ENCODE results near the gene RALY.
"Not testable (repeated sequence)": the region's sequence is repeated elsewhere in the genome, so short reads cannot be mapped to it uniquely, and the experiment has no call there.

DNA sequence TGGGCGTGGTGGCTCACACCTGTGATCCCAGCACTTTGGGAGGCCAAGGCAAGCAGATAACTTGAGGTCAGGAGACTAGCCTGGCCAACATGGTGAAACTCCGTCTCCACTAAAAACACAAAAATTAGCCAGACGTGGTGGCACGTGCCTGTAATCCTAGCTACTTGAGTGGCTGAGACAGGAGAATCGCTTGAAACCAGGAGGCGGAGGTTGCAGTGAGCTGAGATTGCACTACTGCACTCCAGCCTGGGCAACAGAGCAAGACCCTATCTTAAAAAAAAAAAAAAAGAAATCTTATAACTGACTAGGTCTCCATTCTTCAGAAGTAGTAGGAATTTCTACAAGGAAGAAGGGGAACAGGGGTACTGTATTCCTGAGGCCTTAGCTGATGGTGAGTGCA, 34.3 kb downstream of the RALY start:
- TF ChIP-seq, protein P1, sequence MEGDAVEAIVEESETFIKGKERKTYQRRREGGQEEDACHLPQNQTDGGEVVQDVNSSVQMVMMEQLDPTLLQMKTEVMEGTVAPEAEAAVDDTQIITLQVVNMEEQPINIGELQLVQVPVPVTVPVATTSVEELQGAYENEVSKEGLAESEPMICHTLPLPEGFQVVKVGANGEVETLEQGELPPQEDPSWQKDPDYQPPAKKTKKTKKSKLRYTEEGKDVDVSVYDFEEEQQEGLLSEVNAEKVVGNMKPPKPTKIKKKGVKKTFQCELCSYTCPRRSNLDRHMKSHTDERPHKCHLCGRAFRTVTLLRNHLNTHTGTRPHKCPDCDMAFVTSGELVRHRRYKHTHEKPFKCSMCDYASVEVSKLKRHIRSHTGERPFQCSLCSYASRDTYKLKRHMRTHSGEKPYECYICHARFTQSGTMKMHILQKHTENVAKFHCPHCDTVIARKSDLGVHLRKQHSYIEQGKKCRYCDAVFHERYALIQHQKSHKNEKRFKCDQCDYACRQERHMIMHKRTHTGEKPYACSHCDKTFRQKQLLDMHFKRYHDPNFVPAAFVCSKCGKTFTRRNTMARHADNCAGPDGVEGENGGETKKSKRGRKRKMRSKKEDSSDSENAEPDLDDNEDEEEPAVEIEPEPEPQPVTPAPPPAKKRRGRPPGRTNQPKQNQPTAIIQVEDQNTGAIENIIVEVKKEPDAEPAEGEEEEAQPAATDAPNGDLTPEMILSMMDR (IDR thresholded peaks at IDR 0.05): not testable (repeated sequence)
- TF ChIP-seq POLR2A (IDR thresholded peaks at IDR 0.05): not testable (repeated sequence)

All from Peyer's patch (tissue), 4 donors.